ENCODE measurements around the gene GARNL3.

DNA sequence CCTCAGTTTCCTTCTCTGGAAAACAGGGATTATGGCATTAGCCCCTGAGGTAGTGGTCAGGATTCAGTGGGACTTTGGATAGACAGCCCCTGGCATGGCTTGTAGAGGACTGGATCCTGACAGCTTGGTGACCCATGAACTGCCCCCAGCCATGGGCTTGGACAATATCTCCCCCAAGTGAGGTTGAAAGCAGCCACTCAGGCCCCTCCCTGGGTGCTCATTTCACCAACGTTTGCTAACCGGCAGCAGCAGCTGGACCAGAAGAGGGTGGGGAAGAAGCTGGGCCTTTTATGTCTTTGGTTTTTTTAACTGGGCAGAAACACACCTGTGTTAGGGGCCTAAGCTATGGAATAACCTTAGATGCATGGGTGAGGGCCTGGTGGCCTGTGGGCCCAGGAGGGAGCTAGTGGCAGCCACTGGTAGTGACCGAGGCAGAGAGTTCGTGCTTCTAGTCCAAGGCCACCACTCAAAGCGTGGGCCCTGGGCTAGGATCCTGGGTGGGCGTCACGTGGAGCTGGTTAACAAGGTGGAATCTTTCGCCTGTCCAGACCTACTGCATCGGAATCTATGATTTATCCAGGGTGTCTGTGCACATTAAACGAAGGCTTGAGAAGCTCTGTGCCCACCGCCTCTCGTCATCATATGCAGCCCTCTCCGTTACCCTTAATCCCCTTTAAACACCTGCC lies 134.3 kb downstream of the GARNL3 start:
- TF ChIP-seq CTCF (IDR thresholded peaks at IDR 0.05) (no peak), POLR2A (IDR thresholded peaks at IDR 0.05) (no peak)

Measured in heart left ventricle (tissue), 13 donors.